NCI-H146 treated with DMSO at 0.1 percent for 48 hours (cell line): ENCODE data around the gene BRI3.

Experiments used
- DNase-seq: peaks from one replicate; lab custom pipeline; 2025; ENCODE audit not compliant: unreplicated experiment; lab: John Stamatoyannopoulos, UW

The BRI3 gene

DNA sequence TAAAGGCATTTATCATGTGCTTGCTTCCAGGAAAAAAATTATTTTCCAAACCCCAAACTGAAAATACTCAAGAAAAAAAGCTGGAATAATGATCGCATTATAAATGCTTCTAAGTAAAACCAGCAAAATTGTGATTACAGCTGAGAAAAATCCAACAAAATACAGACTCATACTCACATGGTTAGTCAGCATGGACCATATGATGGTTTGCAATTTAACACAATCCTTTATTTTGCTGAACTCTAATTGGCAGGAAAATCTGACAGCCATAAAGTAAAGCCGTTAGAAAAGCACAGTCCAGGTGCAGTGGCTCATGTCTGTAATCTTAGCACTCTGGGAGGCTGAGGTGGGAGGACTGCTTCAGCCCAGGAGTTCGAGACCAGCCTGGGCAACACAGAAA, 59.6 kb downstream of the BRI3 start:
- no peak for DNase-seq
